GM19239 (cell line): Measurements from ENCODE around the gene CEP131.

ENCODE experiments used
- DNase-seq: peaks from one replicate; pipeline ENCODE4 v3.0.0; 2011; ENCODE audit warnings: low spot score; ENCODE audit not compliant: insufficient read length
- FAIRE-seq: peaks from 2 replicates; lab custom pipeline; 2011; peaks lifted over from hg19 to GRCh38; lab: Jason Lieb, UNC

The CEP131 gene

GRCh38 chr17:81240761-81241160 lies 18.0 kb upstream of the CEP131 start:
- FAIRE-seq, result no peak
- no peak for DNase-seq

- DNase-seq (peak; percentile 58), FAIRE-seq (peak; percentile 78)
Measured at GRCh38 chr17:81239714-81240555, 17.2 kb upstream of the CEP131 start.

- FAIRE-seq, result peak; percentile 99
- peak; percentile 100 for DNase-seq
Measured at GRCh38 chr17:81238815-81239713, 16.3 kb upstream of the CEP131 start, which contains the start of the genes NDUFAF8 and TEPSIN. TSS of gene NDUFAF8 (plus strand) at chr17:81239318. CDS start at chr17:81239364, 46 bp downstream. TSS of gene TEPSIN (minus strand) at chr17:81239055. CDS start at chr17:81239033, 22 bp downstream.

DNA sequence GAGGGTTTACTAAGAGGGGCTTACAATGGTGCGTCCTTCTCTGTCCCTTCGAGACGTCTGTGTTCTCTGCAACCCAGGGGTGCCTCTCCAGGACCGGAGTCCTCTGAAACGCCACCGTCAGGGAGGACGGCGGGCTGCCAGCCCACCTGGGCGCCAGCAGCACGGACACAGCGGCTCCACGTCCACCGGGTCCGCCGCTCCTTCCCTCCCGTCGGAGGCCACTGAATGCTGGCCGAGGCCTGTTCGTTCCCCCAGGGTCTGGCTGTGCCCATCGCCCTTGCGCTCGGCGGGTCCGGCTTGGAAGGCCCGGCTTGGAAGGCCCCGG lies 15.7 kb upstream of the CEP131 start:
- DNase-seq (no peak), FAIRE-seq (no peak)

- DNase-seq (no peak), FAIRE-seq (no peak)
Measured at GRCh38 chr17:81237591-81238489, 15.1 kb upstream of the CEP131 start.

GRCh38 chr17:81236784-81237183 lies 14.0 kb upstream of the CEP131 start:
- DNase-seq (no peak), FAIRE-seq (no peak)

- DNase-seq (no peak), FAIRE-seq (no peak)
Measured at GRCh38 chr17:81235822-81236740, 13.3 kb upstream of the CEP131 start.

DNA sequence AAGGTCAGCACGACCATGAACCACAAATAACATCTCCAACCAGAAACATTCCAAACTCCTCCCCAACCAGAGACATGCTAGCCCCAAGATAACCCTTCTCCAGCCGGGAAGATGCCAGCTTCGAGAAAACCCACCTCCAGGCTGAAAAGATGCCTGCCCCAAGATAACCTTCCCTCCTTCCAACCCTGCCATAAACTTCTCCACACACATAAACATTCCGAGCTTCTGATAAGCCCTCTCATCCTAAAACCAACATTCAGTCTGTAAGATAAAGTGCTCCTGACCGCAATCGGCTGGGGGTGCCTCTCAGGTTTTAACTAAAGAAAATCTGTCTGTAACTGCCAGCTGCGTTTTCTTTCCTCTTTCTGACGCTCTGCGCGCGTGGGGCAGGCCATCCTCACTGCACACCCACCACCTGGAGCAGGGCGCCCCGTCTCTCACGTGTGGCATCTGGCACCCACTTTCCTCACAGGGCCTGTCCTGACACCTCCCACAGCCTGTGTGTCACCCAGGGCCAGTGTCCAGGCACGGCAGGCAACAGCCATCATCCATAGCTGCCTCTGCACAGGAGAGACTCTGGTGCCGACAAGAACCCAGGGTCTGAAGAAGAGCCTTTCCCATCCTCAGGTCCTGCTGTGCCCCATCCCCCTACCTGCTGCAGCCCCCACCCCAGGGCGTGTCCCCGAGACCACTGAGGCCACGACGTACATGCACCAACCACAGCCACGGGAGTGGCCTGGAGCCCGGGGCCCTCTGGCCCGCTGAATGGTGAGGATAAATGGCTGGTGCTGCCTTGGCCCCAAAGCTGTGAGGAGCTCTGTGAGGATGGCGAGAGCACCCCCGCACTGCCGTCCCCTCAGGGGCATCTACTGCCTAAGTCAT lies 12.4 kb upstream of the CEP131 start:
- FAIRE-seq (no peak), DNase-seq (no peak)

- DNase-seq (no peak), FAIRE-seq (no peak)
Measured at GRCh38 chr17:81234506-81234855, 11.7 kb upstream of the CEP131 start.

- FAIRE-seq, result no peak
Measured at GRCh38 chr17:81233811-81234505, 11.2 kb upstream of the CEP131 start.

DNA sequence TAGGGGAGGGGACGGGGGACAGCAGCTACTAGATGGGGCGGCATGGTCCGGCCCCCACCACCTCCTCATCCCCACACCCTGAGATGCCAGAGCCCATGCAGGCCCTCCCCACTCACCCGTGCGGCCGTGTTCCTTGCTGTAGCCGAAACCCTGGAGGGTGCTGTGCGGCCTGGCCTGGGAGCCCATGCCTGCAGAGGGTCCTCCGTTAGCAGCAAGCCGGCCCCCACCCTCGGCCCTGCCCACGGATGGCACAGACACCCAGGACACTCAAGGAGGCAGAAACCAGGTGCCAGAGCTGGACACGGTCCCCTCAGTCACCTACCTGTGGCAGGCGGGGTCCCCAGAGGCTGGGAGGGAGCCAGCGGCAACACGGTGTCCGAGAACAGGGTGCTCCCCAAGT lies 10.6 kb upstream of the CEP131 start:
- no peak for FAIRE-seq
- DNase-seq, result no peak

More at GRCh38 chr17:81233811-81234505, 11.2 kb upstream of the CEP131 start:
- no peak for DNase-seq

GRCh38 chr17:81232616-81233241 lies 10.0 kb upstream of the CEP131 start:
- no peak for FAIRE-seq
- DNase-seq, result no peak

- DNase-seq (no peak), FAIRE-seq (no peak)
Measured at GRCh38 chr17:81231766-81232581, 9.2 kb upstream of the CEP131 start.

- no peak for DNase-seq
Measured at GRCh38 chr17:81231121-81231645, 8.4 kb upstream of the CEP131 start.

DNA sequence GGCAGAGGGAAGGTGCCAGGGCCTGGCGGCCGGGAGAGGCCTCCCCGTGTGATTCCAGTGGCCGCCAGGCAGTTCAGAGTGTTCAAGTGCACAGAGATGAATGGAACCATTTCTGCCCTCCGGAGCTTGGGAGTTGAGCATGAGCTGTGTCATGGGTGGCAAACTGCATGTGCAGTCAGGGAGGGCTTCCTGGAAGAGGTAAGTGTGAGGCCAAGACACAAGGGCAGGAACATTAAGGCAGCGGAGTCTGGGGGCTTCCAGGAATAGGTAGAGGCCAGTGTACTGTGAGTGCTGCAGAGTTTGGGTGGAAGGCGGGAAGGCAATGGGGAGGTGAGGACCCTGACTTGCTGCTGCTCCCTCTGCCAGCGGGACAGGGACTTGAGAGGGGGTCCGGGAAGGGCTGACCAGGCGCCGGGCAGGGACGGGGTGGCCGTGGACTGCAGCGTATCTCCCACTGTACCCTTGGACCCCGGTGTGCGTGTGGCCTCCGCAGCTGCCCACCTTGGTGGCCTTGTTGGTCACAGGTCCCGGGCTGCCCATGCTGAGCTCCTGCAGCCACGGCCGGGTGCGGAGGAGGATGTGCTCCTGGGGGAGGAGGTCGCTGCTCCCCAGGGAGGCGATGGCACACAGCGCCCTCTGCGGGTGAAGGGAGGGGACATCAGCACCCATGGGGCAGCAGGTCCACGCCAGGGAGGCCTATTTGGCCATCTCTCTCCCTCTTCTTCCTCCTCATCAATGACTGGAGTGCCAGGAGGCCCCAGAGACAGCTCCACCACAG lies 7.5 kb upstream of the CEP131 start:
- no peak for FAIRE-seq
- DNase-seq, result no peak

More at GRCh38 chr17:81231121-81231645, 8.4 kb upstream of the CEP131 start:
- no peak for FAIRE-seq

- DNase-seq (no peak), FAIRE-seq (no peak)
Measured at GRCh38 chr17:81229666-81229920, 6.8 kb upstream of the CEP131 start.
